IMR-90 (cell line): ENCODE measurements around the gene OR2H2. TPM values are rescaled to one million over a fixed set of nuclear protein-coding genes. Genes with fewer than 3 reads are reported as not detected.

Experiments used
- ATAC-seq: fragments of 200-7000 bp; cut with Tn5 transposase; 2 replicates; pipeline ENCODE4 v1.9.1; 2020; ENCODE audit warnings: low read depth, mild to moderate bottlenecking, moderate library complexity
- Bru-seq: library from RNA; stranded (reverse); fragments of 400-500 nt; gene quantifications from one replicate; lab custom pipeline; 2021; lab: Mats Ljungman, UMichigan
- BruChase-seq, 2 experiments: library from RNA; stranded (reverse); fragments of 400-500 nt; gene quantifications; one replicate each; lab custom pipeline; 2021; lab: Mats Ljungman, UMichigan
- BruUV-seq: library from RNA; stranded (reverse); fragments of 400-500 nt; replicated peaks from 2 replicates; lab custom pipeline; 2021; lab: Mats Ljungman, UMichigan
- CTCF ChIA-PET: fragments of 300-600 bp; formaldehyde crosslinking; extraction: SDS; loops from one replicate; lab custom pipeline; 2021; ENCODE audit warnings: antibody characterized with exemption; lab: Yijun Ruan, JAX
- POLR2A ChIA-PET: fragments of 300-600 bp; sonication (Branson Sonifier 250); formaldehyde crosslinking; loops from one replicate; lab custom pipeline; 2022; ENCODE audit warnings: antibody characterized with exemption; ENCODE audit not compliant: unreplicated experiment; lab: Charles Lee
- DNase-seq: peaks from one replicate; pipeline ENCODE4 v3.0.0; 2013
- H2AFZ ChIP-seq: replicated peaks from 2 replicates; pipeline ENCODE3; 2013; ENCODE audit warnings: low read length, mild to moderate bottlenecking; ENCODE audit not compliant: poor library complexity
- H2AK5ac ChIP-seq: 2 replicates; pipeline ENCODE4 v1.6.1; 2013; ENCODE audit warnings: low read depth, low read length, inconsistent platforms
- H2AK9ac ChIP-seq: replicated peaks from 2 replicates; pipeline ENCODE3; 2013; ENCODE audit warnings: mild to moderate bottlenecking, low read depth, low read length, moderate library complexity; ENCODE audit not compliant: poor library complexity
- H2BK120ac ChIP-seq: 2 replicates; pipeline ENCODE4 v1.6.1; 2013; ENCODE audit warnings: low read depth, low read length, inconsistent platforms
- H2BK15ac ChIP-seq: 3 replicates; pipeline ENCODE4 v1.6.1; 2013; ENCODE audit warnings: low read depth, low read length, inconsistent platforms
- H2BK20ac ChIP-seq: 2 replicates; pipeline ENCODE4 v1.6.1; 2013; ENCODE audit warnings: low read depth, mild to moderate bottlenecking, inconsistent platforms, low read length, moderate library complexity
- H2BK5ac ChIP-seq: 2 replicates; pipeline ENCODE4 v1.6.1; 2013; ENCODE audit warnings: mild to moderate bottlenecking, low read depth, low read length, inconsistent platforms; ENCODE audit not compliant: poor library complexity, severe bottlenecking
- H3K14ac ChIP-seq: replicated peaks from 2 replicates; pipeline ENCODE4 v1.6.1; 2013; ENCODE audit warnings: low read depth, low read length, inconsistent platforms
- H3K18ac ChIP-seq: 2 replicates; pipeline ENCODE4 v1.6.1; 2013; ENCODE audit warnings: low read depth, low read length, control low read depth
- H3K23ac ChIP-seq: 2 replicates; pipeline ENCODE4 v1.6.1; 2013; ENCODE audit warnings: low read depth, low read length, inconsistent platforms
- H3K27ac ChIP-seq: 2 replicates; pipeline ENCODE4 v1.5.1; 2013; ENCODE audit warnings: mild to moderate bottlenecking, control low read depth, low read length; ENCODE audit not compliant: insufficient read depth
- H3K27me3 ChIP-seq: 2 replicates; pipeline ENCODE4 v1.6.1; 2013; ENCODE audit warnings: low read length; ENCODE audit not compliant: control insufficient read depth, insufficient read depth
- H3K36me3 ChIP-seq: 2 replicates; pipeline ENCODE4 v1.6.1; 2013; ENCODE audit warnings: low read length, mixed read lengths; ENCODE audit not compliant: control insufficient read depth, insufficient read depth
- H3K4ac ChIP-seq: 2 replicates; pipeline ENCODE4 v1.6.1; 2013; ENCODE audit warnings: low read depth, low read length, inconsistent platforms
- H3K4me1 ChIP-seq: 2 replicates; pipeline ENCODE4 v1.6.1; 2013; ENCODE audit warnings: low read length, mixed read lengths; ENCODE audit not compliant: control insufficient read depth, insufficient read depth
- H3K4me2 ChIP-seq: 2 replicates; pipeline ENCODE4 v1.6.1; 2013; ENCODE audit warnings: low read depth, mild to moderate bottlenecking, control low read depth, low read length, moderate library complexity
- H3K4me3 ChIP-seq: 2 replicates; pipeline ENCODE4 v1.5.1; 2013; ENCODE audit warnings: low read depth, mild to moderate bottlenecking, control low read depth, low read length, moderate library complexity; ENCODE audit not compliant: insufficient read depth
- H3K56ac ChIP-seq: 2 replicates; pipeline ENCODE4 v1.6.1; 2013; ENCODE audit warnings: low read length, inconsistent platforms; ENCODE audit not compliant: insufficient read depth; ENCODE audit errors: extremely low read depth
- H3K79me1 ChIP-seq, 2 experiments: 2 replicates each; pipeline ENCODE4 v1.6.1; 2013; ENCODE audit warnings: low read length in 2 of 2, inconsistent platforms in 1 of 2, low read depth in 1 of 2
- H3K9ac ChIP-seq: 2 replicates; pipeline ENCODE4 v1.6.1; 2013; ENCODE audit warnings: low read depth, low read length, control low read depth
- H3K9me1 ChIP-seq: 2 replicates; pipeline ENCODE4 v1.6.1; 2013; ENCODE audit warnings: low read length, inconsistent platforms; ENCODE audit not compliant: insufficient read depth
- H3K9me3 ChIP-seq: 2 replicates; pipeline ENCODE4 v1.6.1; 2013; ENCODE audit warnings: low read length; ENCODE audit not compliant: control insufficient read depth, insufficient read depth
- H4K20me1 ChIP-seq: 2 replicates; pipeline ENCODE4 v1.6.1; 2013; ENCODE audit warnings: low read length, inconsistent platforms; ENCODE audit not compliant: insufficient read depth
- H4K5ac ChIP-seq: 2 replicates; pipeline ENCODE4 v1.6.1; 2013; ENCODE audit warnings: mild to moderate bottlenecking, low read depth, low read length, control low read depth
- H4K8ac ChIP-seq, 2 experiments: 2 replicates each; pipeline ENCODE4 v1.6.1; 2013; ENCODE audit warnings: low read depth in 2 of 2, low read length in 2 of 2, control low read depth in 1 of 2, inconsistent platforms in 1 of 2
- H4K91ac ChIP-seq: 2 replicates; pipeline ENCODE4 v1.6.1; 2013; ENCODE audit warnings: low read depth, low read length, inconsistent platforms; ENCODE audit not compliant: insufficient read depth
- BHLHE40 ChIP-seq: fragments of 150-350 bp; IDR thresholded peaks from 2 replicates; pipeline ENCODE4 v1.6.1; 2016; ENCODE audit warnings: mild to moderate bottlenecking, low read depth, low read length
- CEBPB ChIP-seq: IDR thresholded peaks from 2 replicates; pipeline ENCODE4 v1.6.1; 2012; ENCODE audit warnings: low read depth, low read length, improper control_type of control experiment
- CHD1 ChIP-seq: IDR thresholded peaks from 2 replicates; pipeline ENCODE4 v1.6.1; 2012; ENCODE audit warnings: low read depth, low read length, improper control_type of control experiment
- CTCF ChIP-seq: conservative IDR thresholded peaks from 2 replicates; pipeline ENCODE4 v1.5.1; 2012; ENCODE audit warnings: mild to moderate bottlenecking, low read depth, low read length, improper control_type of control experiment
- ELK1 ChIP-seq: fragments of 150-350 bp; IDR thresholded peaks from 2 replicates; pipeline ENCODE4 v1.6.1; 2016; ENCODE audit warnings: low read depth, mild to moderate bottlenecking, low read length, moderate library complexity, borderline replicate concordance
- FOS ChIP-seq: fragments of 150-350 bp; IDR thresholded peaks from 2 replicates; pipeline ENCODE4 v1.6.1; 2016; ENCODE audit warnings: low read depth, low read length
- MAFK ChIP-seq: IDR thresholded peaks from 2 replicates; pipeline ENCODE4 v1.6.1; 2012; ENCODE audit warnings: low read depth, low read length, improper control_type of control experiment
- MAZ ChIP-seq: IDR thresholded peaks from 2 replicates; pipeline ENCODE4 v1.6.1; 2012; ENCODE audit warnings: low read depth, mild to moderate bottlenecking, low read length, improper control_type of control experiment, moderate library complexity, borderline replicate concordance
- MXI1 ChIP-seq: IDR thresholded peaks from 2 replicates; pipeline ENCODE4 v1.6.1; 2012; ENCODE audit warnings: low read depth, mild to moderate bottlenecking, low read length, moderate library complexity, borderline replicate concordance
- NFE2L2 ChIP-seq: fragments of 150-350 bp; IDR thresholded peaks from 2 replicates; pipeline ENCODE4 v1.6.1; 2016; ENCODE audit warnings: low read depth, mild to moderate bottlenecking, low read length
- POLR2A ChIP-seq: IDR thresholded peaks from 2 replicates; pipeline ENCODE4 v1.6.1; 2012; ENCODE audit warnings: mild to moderate bottlenecking, low read depth, low read length
- RAD21 ChIP-seq: IDR thresholded peaks from 2 replicates; pipeline ENCODE4 v1.6.1; 2012; ENCODE audit warnings: low read length, improper control_type of control experiment
- RCOR1 ChIP-seq: IDR thresholded peaks from 2 replicates; pipeline ENCODE4 v1.6.1; 2012; ENCODE audit warnings: mild to moderate bottlenecking, low read length, improper control_type of control experiment; ENCODE audit not compliant: insufficient replicate concordance
- RFX5 ChIP-seq: IDR thresholded peaks from 2 replicates; pipeline ENCODE4 v1.8.0; 2012; ENCODE audit warnings: low read depth, mild to moderate bottlenecking, low read length, moderate library complexity
- SMC3 ChIP-seq: fragments of 150-350 bp; IDR thresholded peaks from 2 replicates; pipeline ENCODE4 v1.6.1; 2016; ENCODE audit warnings: low read depth, mild to moderate bottlenecking, antibody characterized with exemption, low read length, moderate library complexity
- USF2 ChIP-seq: fragments of 150-350 bp; IDR thresholded peaks from 2 replicates; pipeline ENCODE4 v1.6.1; 2017; ENCODE audit warnings: mild to moderate bottlenecking, antibody characterized with exemption, low read length, low read depth
- dilution Hi-C: fragments of 300-500 bp; cut with HindIII; formaldehyde crosslinking; loops from one replicate; pipeline ENCODE4 v1.14.3; 2018; ENCODE audit warnings: low sequenced_read_pairs; ENCODE audit not compliant: unreplicated experiment
- in situ Hi-C: fragments of 300-500 bp; cut with MboI; formaldehyde crosslinking; loops from 3 replicates; pipeline ENCODE4 v1.14.3; 2019; ENCODE audit warnings: low sequenced_read_pairs, inconsistent platforms, mixed read lengths
- intact Hi-C: fragments of 100-400 bp; cut with micrococcal nuclease; formaldehyde crosslinking; loops from 2 replicates; pipeline ENCODE4 v1.10.0; 2022
- long read RNA-seq: library from polyadenylated mRNA; unstranded; transcript quantifications from one replicate; pipeline ENCODE4 v2.0.0, GENCODE V29; 2021; ENCODE audit not compliant: unreplicated experiment
- polyA plus RNA-seq, 3 experiments: library from polyadenylated mRNA; depleted of rRNA; stranded (reverse); fragments of >200 nt; gene quantifications; 2 replicates each; pipeline ENCODE4 v1.2.3, GENCODE V29; 2012; ENCODE audit warnings: low replicate concordance in 1 of 3
- total RNA-seq: library from RNA; depleted of rRNA; stranded (reverse); fragments of >200 nt; gene quantifications from 2 replicates; pipeline ENCODE4 v1.2.3, GENCODE V29; 2012; rRNA removed

The OR2H2 gene
- total RNA-seq (not detected in 2 replicates), polyA plus RNA-seq (2012; rRNA removed) (not detected in 2 replicates), Bru-seq, nascent RNA (not detected), BruChase-seq, experiment 1, labeled RNA remaining after a 6-hour chase (not detected), BruChase-seq, experiment 2, labeled RNA remaining after a 2-hour chase (not detected)
- polyA plus RNA-seq (2012; cell fraction: cytosol; rRNA removed) = not detected in 2 replicates
- polyA plus RNA-seq (2012; cell fraction: nucleus; rRNA removed; ENCODE audit: low replicate concordance) = not detected in 2 replicates
- long read RNA-seq = 0 reads

GRCh38 chr6:29584821-29585220, at the start of gene OR2H2:
OR2H2 (plus strand) TSS chr6:29585121; CDS start chr6:29587945, 2,824 bp downstream.
- Histone ChIP-seq H2BK15ac (no peak within 1 kb of the TSS), H3K56ac (no peak within 1 kb of the TSS), H3K14ac (no peak within 1 kb of the TSS), H3K4me1 (no peaks in the 10 kb centered on the region), H3K4me2 (no peak within 1 kb of the TSS), H2AFZ (no peak within 1 kb of the TSS), H3K23ac (no peak within 1 kb of the TSS), H3K9me1 (no peaks in the 10 kb centered on the region), H4K8ac (no peak within 1 kb of the TSS), H3K27ac (no peak within 1 kb of the TSS), H2BK120ac (no peak within 1 kb of the TSS), H3K4ac (no peak within 1 kb of the TSS), H2AK9ac (no peak within 1 kb of the TSS), H4K20me1 (no peaks in the 10 kb centered on the region), H3K27me3 (no peaks in the 10 kb centered on the region), H3K36me3 (no peaks in the 10 kb centered on the region), H2AK5ac (no peak within 1 kb of the TSS), H3K18ac (no peak within 1 kb of the TSS), H2BK5ac (no peak within 1 kb of the TSS), H2BK20ac (no peak within 1 kb of the TSS), H3K9me3 (no peaks in the 10 kb centered on the region), H3K9ac (no peak within 1 kb of the TSS), H3K79me1 (no peaks in the 10 kb centered on the region), H3K4me3 (no peak within 1 kb of the TSS), H4K91ac (no peak within 1 kb of the TSS), H4K5ac (no peak within 1 kb of the TSS)
- TF ChIP-seq USF2 = no peak
- TF ChIP-seq MAZ = no peak
- no peak for TF ChIP-seq ELK1
- no peak for TF ChIP-seq RAD21
- TF ChIP-seq CEBPB = no peak
- no peak for TF ChIP-seq RCOR1
- no peak for TF ChIP-seq MXI1
- TF ChIP-seq CTCF = no peak
- no peak for TF ChIP-seq BHLHE40
- no peak for TF ChIP-seq RFX5
- no peak for TF ChIP-seq MAFK
- no peak for TF ChIP-seq NFE2L2
- no peak for TF ChIP-seq POLR2A
- no peak for TF ChIP-seq FOS
- no peak for TF ChIP-seq CHD1
- no peak for TF ChIP-seq SMC3
- ChIA-PET CTCF (no interaction called here), POLR2A (no interaction called here)
- no TSS peak for BruUV-seq
- DNase-seq = no peak
- no peak for ATAC-seq
- dilution Hi-C loops = no loop called here
- in situ Hi-C loops = no loop called here
- intact Hi-C loops = loop anchor here (5.0 to 10.0 kb wide), 2 partner anchors 598 to 750 kb away; no protein-coding TSS in a partner anchor
